HepG2 (cell line): ENCODE data around the gene CD36. TPM values are rescaled to one million over a fixed set of nuclear protein-coding genes. Genes with fewer than 3 reads are reported as not detected.

Experiments used
- ATAC-seq: fragments of 200-7000 bp; cut with Tn5 transposase; 3 replicates; pipeline ENCODE4 v1.9.1; 2020; ENCODE audit warnings: mild to moderate bottlenecking, moderate library complexity
- BruUV-seq: library from RNA; stranded (reverse); fragments of 400-500 nt; replicated peaks from 2 replicates; lab custom pipeline; 2021; lab: Mats Ljungman, UMichigan
- CTCF ChIA-PET: fragments of 300-600 bp; formaldehyde crosslinking; extraction: SDS; loops from one replicate; lab custom pipeline; 2021; ENCODE audit warnings: low total read pairs, inconsistent platforms, low intra/inter-chr PET ratio; lab: Yijun Ruan, JAX
- POLR2A ChIA-PET: fragments of 350-600 bp; sonication (Branson Sonifier 250); formaldehyde crosslinking; loops from one replicate; lab custom pipeline; 2020; ENCODE audit warnings: antibody characterized with exemption, inconsistent platforms; lab: Yijun Ruan, JAX
- DNase-seq: peaks from one replicate; pipeline ENCODE4 v3.0.0-alpha.2; 2015; ENCODE audit warnings: low spot score
- FAIRE-seq: peaks from 3 replicates; lab custom pipeline; 2011; peaks lifted over from hg19 to GRCh38; lab: Jason Lieb, UNC
- H2AFZ ChIP-seq: one replicate; pipeline ENCODE4 v1.6.1; 2011; ENCODE audit warnings: low read length, inconsistent platforms
- H3K27ac ChIP-seq: fragments of 300-600 bp; 3 replicates; pipeline ENCODE4 v1.8.0; 2011; ENCODE audit warnings: mixed run types, mild to moderate bottlenecking, mixed read lengths, low read length, inconsistent platforms; ENCODE audit not compliant: insufficient read depth; ENCODE audit errors: extremely low read length
- H3K27me3 ChIP-seq, 2 experiments: fragments of 200-600 bp in 1 of 2; 2 replicates in 1 of 2; 3 replicates in 1 of 2; pipeline versions ENCODE4 v1.6.0 to v1.8.0; 2011; ENCODE audit warnings: low read length in 2 of 2, mild to moderate bottlenecking in 2 of 2, moderate library complexity in 2 of 2, inconsistent platforms in 1 of 2; ENCODE audit not compliant: insufficient read depth in 2 of 2, control insufficient read depth in 1 of 2
- H3K36me3 ChIP-seq, 2 experiments: fragments of 200-600 bp in 1 of 2; replicated peaks in 1 of 2; 2 replicates in 1 of 2; 3 replicates in 1 of 2; pipeline versions ENCODE4 v1.5.1 to v1.8.0; 2011; ENCODE audit warnings: low read length in 2 of 2, inconsistent platforms in 1 of 2; ENCODE audit not compliant: insufficient read depth in 2 of 2, control insufficient read depth in 1 of 2
- H3K4me1 ChIP-seq: 2 replicates; pipeline ENCODE4 v1.5.1; 2012; ENCODE audit warnings: low read length, inconsistent platforms; ENCODE audit not compliant: insufficient read depth
- H3K4me2 ChIP-seq: 2 replicates; pipeline ENCODE4 v1.6.0; 2011; ENCODE audit warnings: low read depth, low read length, inconsistent platforms
- H3K4me3 ChIP-seq, 3 experiments: fragments of 200-600 bp in 1 of 3; sonication (generic), shearing (Covaris generic) in 1 of 3; replicated peaks in 1 of 3; 2 replicates each; pipeline ENCODE4 v1.5.1; 2011 to 2016; ENCODE audit warnings: low read length in 3 of 3, inconsistent platforms in 2 of 3, low read depth in 2 of 3, mild to moderate bottlenecking in 2 of 3, control low read depth in 1 of 3, mixed read lengths in 1 of 3; ENCODE audit not compliant: insufficient read depth in 1 of 3
- H3K79me2 ChIP-seq: one replicate; pipeline ENCODE4 v1.6.1; 2011; ENCODE audit warnings: low read length, inconsistent platforms; ENCODE audit not compliant: insufficient read depth
- H3K9ac ChIP-seq: 2 replicates; pipeline ENCODE4 v1.6.0; 2011; ENCODE audit warnings: mild to moderate bottlenecking, low read depth, low read length, inconsistent platforms; ENCODE audit not compliant: insufficient read depth
- H3K9me3 ChIP-seq: 2 replicates; pipeline ENCODE4 v1.5.1; 2012; ENCODE audit warnings: mild to moderate bottlenecking, low read length
- H4K20me1 ChIP-seq: 2 replicates; pipeline ENCODE4 v1.6.0; 2011; ENCODE audit warnings: inconsistent platforms, mild to moderate bottlenecking, low read length, moderate library complexity; ENCODE audit not compliant: insufficient read depth
- NCOR1 ChIP-seq: fragments of 200-600 bp; sonication (generic); IDR thresholded peaks from 2 replicates; pipeline ENCODE4 v1.7.0; 2017; ENCODE audit warnings: antibody characterized with exemption, low read length, borderline replicate concordance
- NFE2L2 ChIP-seq: fragments of 150-350 bp; IDR thresholded peaks from 2 replicates; pipeline ENCODE4 v1.6.1; 2014; ENCODE audit warnings: low read length
- ZNF10 ChIP-seq: sonication (generic); formaldehyde crosslinking; IDR thresholded peaks from 2 replicates; pipeline ENCODE4 v1.4.0; 2020; ENCODE audit warnings: mild to moderate bottlenecking, low read depth, missing genetic modification reagents, borderline replicate concordance
- ZNF280B ChIP-seq: sonication (generic); formaldehyde crosslinking; IDR thresholded peaks from 2 replicates; pipeline ENCODE4 v1.5.0; 2020; ENCODE audit warnings: missing genetic modification reagents, mild to moderate bottlenecking, borderline replicate concordance
- ZNF3 ChIP-seq: IDR thresholded peaks from 2 replicates; pipeline ENCODE4 v1.7.0; 2017; ENCODE audit warnings: inconsistent platforms
- WGBS: methylation state at CpG from one replicate; pipeline ENCODE4 v1.1.6; 2017; ENCODE audit warnings: low lambda C conversion rate; 5-methylcytosine and 5-hydroxymethylcytosine counted together
- in situ Hi-C: cut with HindIII; loops from 2 replicates; pipeline ENCODE4 v1.10.0; 2017; ENCODE audit warnings: low pct_unique_long_range_greater_than_20kb; ENCODE audit not compliant: extremely low pct_ligation_motif_present
- intact Hi-C: fragments of 100-400 bp; cut with micrococcal nuclease; formaldehyde crosslinking; loops from one replicate; pipeline ENCODE4 v1.10.0; 2022; ENCODE audit not compliant: unreplicated experiment
- polyA plus RNA-seq, 8 experiments: library from polyadenylated mRNA; depleted of rRNA in 3 of 8; stranded (reverse) in 7 of 8; unstranded in 1 of 8; fragments of >200 nt; fragmentation: Illumina TruSeq in 4 of 8; extraction: Trizol in 4 of 8; gene quantifications; 2 replicates each; pipeline versions ENCODE4 v1.2.1 to v1.2.3, GENCODE V29; 2011 to 2016; ENCODE audit warnings: low read depth in 4 of 8, missing spikeins in 1 of 8, mixed read lengths in 1 of 8; ENCODE audit not compliant: insufficient read depth in 1 of 8
- total RNA-seq, 5 experiments: library from RNA; depleted of rRNA; stranded (reverse); fragments of >200 nt; fragmentation: Illumina TruSeq; extraction: Trizol; gene quantifications; 2 replicates each; pipeline ENCODE4 v1.2.3, GENCODE V29; 2016; ENCODE audit warnings: low read depth in 1 of 5

The CD36 gene
- total and polyA plus RNA-seq, 2 of the 13 experiments (the other 11 are each of a cell fraction or from before 2014, with no cell fraction given): 2.8 to 4.8 TPM

GRCh38 chr7:80604436-80604835, 34.0 kb upstream of the CD36 start:
- H3K4me3 ChIP-seq: no peak overlapping the region
- intact Hi-C loops (no loop called here), in situ Hi-C loops (no loop called here)
- no TSS peak for BruUV-seq
- CTCF ChIA-PET: no interaction called here
- H3K9ac ChIP-seq: no peak overlapping the region
- TF ChIP-seq NCOR1: no peak
- TF ChIP-seq NFE2L2: no peak
- no peak for TF ChIP-seq ZNF10 (CRISPR knock-in tag)
- no peak for TF ChIP-seq ZNF280B (CRISPR knock-in tag)
- H3K27ac ChIP-seq: no peak overlapping the region
- DNase-seq (no peak), FAIRE-seq (no peak), ATAC-seq (no peak)
- H4K20me1 ChIP-seq: no peaks in the 10 kb centered on the region
- H3K9me3 ChIP-seq: no peaks in the 10 kb centered on the region
- no peaks in the 10 kb centered on the region for H3K79me2 ChIP-seq
- H3K27me3 ChIP-seq: no peaks in the 10 kb centered on the region
- POLR2A ChIA-PET: no interaction called here
- no peaks in the 10 kb centered on the region for H3K36me3 ChIP-seq
- no peak overlapping the region for H2AFZ ChIP-seq
- no peak overlapping the region for H3K4me2 ChIP-seq
- 94% methylated on average over 2 of the region's 2 CpGs for WGBS
- peaks cover 26% of the 10 kb centered on the region for H3K4me1 ChIP-seq

GRCh38 chr7:80607136-80607535, 31.3 kb upstream of the CD36 start:
- Histone ChIP-seq H3K36me3 (no peaks in the 10 kb centered on the region), H3K27ac (no peak overlapping the region), H3K9me3 (no peaks in the 10 kb centered on the region), H3K4me1 (peaks cover 51% of the 10 kb centered on the region), H3K4me3 (no peak overlapping the region), H2AFZ (no peak overlapping the region), H3K27me3 (no peaks in the 10 kb centered on the region), H3K9ac (no peak overlapping the region), H3K4me2 (no peak overlapping the region), H4K20me1 (no peaks in the 10 kb centered on the region), H3K79me2 (no peaks in the 10 kb centered on the region)
- ChIA-PET CTCF (no interaction called here), POLR2A (no interaction called here)
- ATAC-seq: no peak
- WGBS: 53% methylated on average over 1 of the region's 1 CpG
- in situ Hi-C loops: no loop called here
- intact Hi-C loops: no loop called here
- TF ChIP-seq ZNF3 (CRISPR knock-in tag): no peak
- FAIRE-seq: no peak
- DNase-seq: no peak
- no TSS peak for BruUV-seq
